ENCODE measurements around the gene ACTRT3. TPM values are rescaled to one million over a fixed set of nuclear protein-coding genes. Genes with fewer than 3 reads are reported as not detected.
A peak's percentile ranks its signal among the peaks of the same experiment; 100 is the strongest.

ACTRT3 gene
- total and polyA plus RNA-seq, 2 of the 13 experiments (the other 11 are each of a cell fraction or from before 2014, with no cell fraction given), result 0.42 to 0.97 TPM

DNA sequence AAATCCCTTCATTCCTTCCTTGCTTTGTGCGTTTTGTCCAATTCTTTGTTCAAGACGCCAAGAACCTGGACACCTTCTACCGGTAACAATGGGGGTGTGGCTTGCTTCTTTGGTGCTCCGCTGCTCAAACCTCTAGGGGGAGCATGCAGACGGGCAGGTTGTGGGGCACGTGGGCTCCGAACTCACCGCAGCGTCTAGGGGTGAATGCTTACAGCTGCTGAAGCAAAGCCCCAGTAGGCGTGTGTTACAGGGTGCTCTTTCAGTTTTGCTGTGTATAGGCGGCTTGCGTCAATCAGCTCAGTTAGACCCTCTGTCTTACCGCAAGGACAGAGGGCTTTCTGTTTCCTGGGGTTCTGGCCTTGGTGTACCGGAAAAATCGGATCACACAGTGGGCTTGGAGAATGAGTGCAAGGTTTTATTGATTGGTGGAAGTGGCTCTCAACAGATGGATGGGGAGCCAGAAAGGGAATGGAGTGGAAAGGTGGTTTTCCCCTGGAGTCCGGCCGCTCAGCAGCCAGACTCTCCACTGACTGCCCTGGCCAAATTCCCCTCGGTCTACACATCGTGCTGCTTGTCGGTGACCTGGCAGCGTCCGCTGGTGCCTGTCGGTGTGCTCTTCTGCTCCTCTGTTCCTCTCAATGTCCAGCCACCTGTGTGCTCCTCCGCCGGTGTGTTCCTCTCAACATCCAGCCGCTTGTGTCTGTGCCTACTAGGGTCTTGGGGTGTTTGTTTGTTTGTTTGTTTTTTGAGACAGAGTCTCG is 44.6 kb upstream of the ACTRT3 start:
- intact Hi-C loops (cut with micrococcal nuclease; ENCODE audit: unreplicated experiment), result no loop called here
- DNase-seq (ENCODE audit: low spot score), result peak; percentile 33
- Histone ChIP-seq H3K27ac (ENCODE audit: extremely low read length, insufficient read depth, low read length) (no peak overlapping the region), H4K20me1 (ENCODE audit: insufficient read depth, low read length) (no peaks in the 10 kb centered on the region), H3K9me3 (ENCODE audit: low read length) (peaks cover 7% of the 10 kb centered on the region), H3K4me2 (ENCODE audit: low read depth, low read length) (peak overlapping the region; percentile 51), H2AFZ (ENCODE audit: low read length) (no peak overlapping the region), H3K36me3 (replicated peaks in 1 of 2; ENCODE audit: control insufficient read depth in 1 of 2, insufficient read depth in 2 of 2, low read length in 2 of 2) (no peaks in the 10 kb centered on the region), H3K9ac (ENCODE audit: insufficient read depth, low read depth, low read length) (no peak overlapping the region), H3K27me3 (ENCODE audit: control insufficient read depth in 1 of 2, insufficient read depth in 2 of 2, low read length in 2 of 2) (peaks cover 0 to 14% of the 10 kb centered on the region in 2 experiments; a peak in 2 of 5 replicates), H3K4me3 (replicated peaks in 1 of 3; ENCODE audit: insufficient read depth in 1 of 3, low read depth in 2 of 3, low read length in 3 of 3) (peak overlapping the region in 1 of 3 experiments; percentile 7; a peak in 2 of 6 replicates), H3K79me2 (ENCODE audit: insufficient read depth, low read length) (no peaks in the 10 kb centered on the region), H3K4me1 (ENCODE audit: insufficient read depth, low read length) (peaks cover 14% of the 10 kb centered on the region)
- in situ Hi-C loops (cut with HindIII; ENCODE audit: extremely low pct_ligation_motif_present, low pct_unique_long_range_greater_than_20kb), result no loop called here
- POLR2A ChIA-PET, result no interaction called here
- whole genome bisulfite sequencing (ENCODE audit: low lambda C conversion rate), result 50% methylated on average over 27 of the region's 27 CpGs
- ATAC-seq, result peak; percentile 83
- no TSS peak for BruUV-seq (replicated peaks)
- CTCF ChIA-PET (ENCODE audit: low intra/inter-chr PET ratio, low total read pairs), result no interaction called here
- no peak for FAIRE-seq
- TF ChIP-seq ZNF670 (CRISPR knock-in tag; IDR thresholded peaks at IDR 0.05; ENCODE audit: borderline replicate concordance) (no peak), ZNF24 (IDR thresholded peaks at IDR 0.05) (no peak), RBM22 (optimal IDR thresholded peaks at IDR 0.05; ENCODE audit: low read length) (no peak), NRL (CRISPR knock-in tag; IDR thresholded peaks at IDR 0.05; ENCODE audit: borderline replicate concordance) (0 out of 2 replicates have a peak, but pooled peaks have one; percentile 33)
- TF ChIP-seq, protein P1, sequence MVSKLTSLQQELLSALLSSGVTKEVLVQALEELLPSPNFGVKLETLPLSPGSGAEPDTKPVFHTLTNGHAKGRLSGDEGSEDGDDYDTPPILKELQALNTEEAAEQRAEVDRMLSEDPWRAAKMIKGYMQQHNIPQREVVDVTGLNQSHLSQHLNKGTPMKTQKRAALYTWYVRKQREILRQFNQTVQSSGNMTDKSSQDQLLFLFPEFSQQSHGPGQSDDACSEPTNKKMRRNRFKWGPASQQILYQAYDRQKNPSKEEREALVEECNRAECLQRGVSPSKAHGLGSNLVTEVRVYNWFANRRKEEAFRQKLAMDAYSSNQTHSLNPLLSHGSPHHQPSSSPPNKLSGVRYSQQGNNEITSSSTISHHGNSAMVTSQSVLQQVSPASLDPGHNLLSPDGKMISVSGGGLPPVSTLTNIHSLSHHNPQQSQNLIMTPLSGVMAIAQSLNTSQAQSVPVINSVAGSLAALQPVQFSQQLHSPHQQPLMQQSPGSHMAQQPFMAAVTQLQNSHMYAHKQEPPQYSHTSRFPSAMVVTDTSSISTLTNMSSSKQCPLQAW (CRISPR knock-in tag; IDR thresholded peaks at IDR 0.05), result no peak
- TF ChIP-seq, protein P2, sequence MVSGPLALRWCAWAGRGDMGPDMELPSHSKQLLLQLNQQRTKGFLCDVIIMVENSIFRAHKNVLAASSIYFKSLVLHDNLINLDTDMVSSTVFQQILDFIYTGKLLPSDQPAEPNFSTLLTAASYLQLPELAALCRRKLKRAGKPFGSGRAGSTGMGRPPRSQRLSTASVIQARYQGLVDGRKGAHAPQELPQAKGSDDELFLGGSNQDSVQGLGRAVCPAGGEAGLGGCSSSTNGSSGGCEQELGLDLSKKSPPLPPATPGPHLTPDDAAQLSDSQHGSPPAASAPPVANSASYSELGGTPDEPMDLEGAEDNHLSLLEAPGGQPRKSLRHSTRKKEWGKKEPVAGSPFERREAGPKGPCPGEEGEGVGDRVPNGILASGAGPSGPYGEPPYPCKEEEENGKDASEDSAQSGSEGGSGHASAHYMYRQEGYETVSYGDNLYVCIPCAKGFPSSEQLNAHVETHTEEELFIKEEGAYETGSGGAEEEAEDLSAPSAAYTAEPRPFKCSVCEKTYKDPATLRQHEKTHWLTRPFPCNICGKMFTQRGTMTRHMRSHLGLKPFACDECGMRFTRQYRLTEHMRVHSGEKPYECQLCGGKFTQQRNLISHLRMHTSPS (CRISPR knock-in tag; IDR thresholded peaks at IDR 0.05; ENCODE audit: low read depth), result no peak
- TF ChIP-seq, protein P3, sequence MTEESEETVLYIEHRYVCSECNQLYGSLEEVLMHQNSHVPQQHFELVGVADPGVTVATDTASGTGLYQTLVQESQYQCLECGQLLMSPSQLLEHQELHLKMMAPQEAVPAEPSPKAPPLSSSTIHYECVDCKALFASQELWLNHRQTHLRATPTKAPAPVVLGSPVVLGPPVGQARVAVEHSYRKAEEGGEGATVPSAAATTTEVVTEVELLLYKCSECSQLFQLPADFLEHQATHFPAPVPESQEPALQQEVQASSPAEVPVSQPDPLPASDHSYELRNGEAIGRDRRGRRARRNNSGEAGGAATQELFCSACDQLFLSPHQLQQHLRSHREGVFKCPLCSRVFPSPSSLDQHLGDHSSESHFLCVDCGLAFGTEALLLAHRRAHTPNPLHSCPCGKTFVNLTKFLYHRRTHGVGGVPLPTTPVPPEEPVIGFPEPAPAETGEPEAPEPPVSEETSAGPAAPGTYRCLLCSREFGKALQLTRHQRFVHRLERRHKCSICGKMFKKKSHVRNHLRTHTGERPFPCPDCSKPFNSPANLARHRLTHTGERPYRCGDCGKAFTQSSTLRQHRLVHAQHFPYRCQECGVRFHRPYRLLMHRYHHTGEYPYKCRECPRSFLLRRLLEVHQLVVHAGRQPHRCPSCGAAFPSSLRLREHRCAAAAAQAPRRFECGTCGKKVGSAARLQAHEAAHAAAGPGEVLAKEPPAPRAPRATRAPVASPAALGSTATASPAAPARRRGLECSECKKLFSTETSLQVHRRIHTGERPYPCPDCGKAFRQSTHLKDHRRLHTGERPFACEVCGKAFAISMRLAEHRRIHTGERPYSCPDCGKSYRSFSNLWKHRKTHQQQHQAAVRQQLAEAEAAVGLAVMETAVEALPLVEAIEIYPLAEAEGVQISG (CRISPR knock-in tag; IDR thresholded peaks at IDR 0.05), result peak; percentile 44
- TF ChIP-seq, protein P4, sequence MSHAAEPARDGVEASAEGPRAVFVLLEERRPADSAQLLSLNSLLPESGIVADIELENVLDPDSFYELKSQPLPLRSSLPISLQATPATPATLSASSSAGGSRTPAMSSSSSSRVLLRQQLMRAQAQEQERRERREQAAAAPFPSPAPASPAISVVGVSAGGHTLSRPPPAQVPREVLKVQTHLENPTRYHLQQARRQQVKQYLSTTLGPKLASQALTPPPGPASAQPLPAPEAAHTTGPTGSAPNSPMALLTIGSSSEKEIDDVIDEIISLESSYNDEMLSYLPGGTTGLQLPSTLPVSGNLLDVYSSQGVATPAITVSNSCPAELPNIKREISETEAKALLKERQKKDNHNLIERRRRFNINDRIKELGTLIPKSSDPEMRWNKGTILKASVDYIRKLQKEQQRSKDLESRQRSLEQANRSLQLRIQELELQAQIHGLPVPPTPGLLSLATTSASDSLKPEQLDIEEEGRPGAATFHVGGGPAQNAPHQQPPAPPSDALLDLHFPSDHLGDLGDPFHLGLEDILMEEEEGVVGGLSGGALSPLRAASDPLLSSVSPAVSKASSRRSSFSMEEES (CRISPR knock-in tag; IDR thresholded peaks at IDR 0.05), result no peak
- TF ChIP-seq, protein P5, sequence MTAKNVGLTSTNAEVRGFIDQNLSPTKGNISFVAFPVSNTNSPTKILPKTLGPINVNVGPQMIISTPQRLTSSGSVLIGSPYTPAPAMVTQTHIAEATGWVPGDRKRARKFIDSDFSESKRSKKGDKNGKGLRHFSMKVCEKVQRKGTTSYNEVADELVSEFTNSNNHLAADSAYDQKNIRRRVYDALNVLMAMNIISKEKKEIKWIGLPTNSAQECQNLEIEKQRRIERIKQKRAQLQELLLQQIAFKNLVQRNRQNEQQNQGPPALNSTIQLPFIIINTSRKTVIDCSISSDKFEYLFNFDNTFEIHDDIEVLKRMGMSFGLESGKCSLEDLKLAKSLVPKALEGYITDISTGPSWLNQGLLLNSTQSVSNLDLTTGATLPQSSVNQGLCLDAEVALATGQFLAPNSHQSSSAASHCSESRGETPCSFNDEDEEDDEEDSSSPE (CRISPR knock-in tag; IDR thresholded peaks at IDR 0.05), result 0 out of 2 replicates have a peak, but pooled peaks have one; percentile 21
- TF ChIP-seq, protein P6, sequence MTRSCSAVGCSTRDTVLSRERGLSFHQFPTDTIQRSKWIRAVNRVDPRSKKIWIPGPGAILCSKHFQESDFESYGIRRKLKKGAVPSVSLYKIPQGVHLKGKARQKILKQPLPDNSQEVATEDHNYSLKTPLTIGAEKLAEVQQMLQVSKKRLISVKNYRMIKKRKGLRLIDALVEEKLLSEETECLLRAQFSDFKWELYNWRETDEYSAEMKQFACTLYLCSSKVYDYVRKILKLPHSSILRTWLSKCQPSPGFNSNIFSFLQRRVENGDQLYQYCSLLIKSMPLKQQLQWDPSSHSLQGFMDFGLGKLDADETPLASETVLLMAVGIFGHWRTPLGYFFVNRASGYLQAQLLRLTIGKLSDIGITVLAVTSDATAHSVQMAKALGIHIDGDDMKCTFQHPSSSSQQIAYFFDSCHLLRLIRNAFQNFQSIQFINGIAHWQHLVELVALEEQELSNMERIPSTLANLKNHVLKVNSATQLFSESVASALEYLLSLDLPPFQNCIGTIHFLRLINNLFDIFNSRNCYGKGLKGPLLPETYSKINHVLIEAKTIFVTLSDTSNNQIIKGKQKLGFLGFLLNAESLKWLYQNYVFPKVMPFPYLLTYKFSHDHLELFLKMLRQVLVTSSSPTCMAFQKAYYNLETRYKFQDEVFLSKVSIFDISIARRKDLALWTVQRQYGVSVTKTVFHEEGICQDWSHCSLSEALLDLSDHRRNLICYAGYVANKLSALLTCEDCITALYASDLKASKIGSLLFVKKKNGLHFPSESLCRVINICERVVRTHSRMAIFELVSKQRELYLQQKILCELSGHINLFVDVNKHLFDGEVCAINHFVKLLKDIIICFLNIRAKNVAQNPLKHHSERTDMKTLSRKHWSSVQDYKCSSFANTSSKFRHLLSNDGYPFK (CRISPR knock-in tag; IDR thresholded peaks at IDR 0.05; ENCODE audit: borderline replicate concordance), result no peak
